HuH-7.5 (cell line): Measurements from ENCODE around the gene SLC52A1.
"Not testable (repeated sequence)": the region's sequence is repeated elsewhere in the genome, so short reads cannot be mapped to it uniquely, and the experiment has no call there.

Source experiments
- DNase-seq: peaks from one replicate; pipeline ENCODE4 v3.0.0; 2011; ENCODE audit warnings: low spot score

SLC52A1 gene

DNA sequence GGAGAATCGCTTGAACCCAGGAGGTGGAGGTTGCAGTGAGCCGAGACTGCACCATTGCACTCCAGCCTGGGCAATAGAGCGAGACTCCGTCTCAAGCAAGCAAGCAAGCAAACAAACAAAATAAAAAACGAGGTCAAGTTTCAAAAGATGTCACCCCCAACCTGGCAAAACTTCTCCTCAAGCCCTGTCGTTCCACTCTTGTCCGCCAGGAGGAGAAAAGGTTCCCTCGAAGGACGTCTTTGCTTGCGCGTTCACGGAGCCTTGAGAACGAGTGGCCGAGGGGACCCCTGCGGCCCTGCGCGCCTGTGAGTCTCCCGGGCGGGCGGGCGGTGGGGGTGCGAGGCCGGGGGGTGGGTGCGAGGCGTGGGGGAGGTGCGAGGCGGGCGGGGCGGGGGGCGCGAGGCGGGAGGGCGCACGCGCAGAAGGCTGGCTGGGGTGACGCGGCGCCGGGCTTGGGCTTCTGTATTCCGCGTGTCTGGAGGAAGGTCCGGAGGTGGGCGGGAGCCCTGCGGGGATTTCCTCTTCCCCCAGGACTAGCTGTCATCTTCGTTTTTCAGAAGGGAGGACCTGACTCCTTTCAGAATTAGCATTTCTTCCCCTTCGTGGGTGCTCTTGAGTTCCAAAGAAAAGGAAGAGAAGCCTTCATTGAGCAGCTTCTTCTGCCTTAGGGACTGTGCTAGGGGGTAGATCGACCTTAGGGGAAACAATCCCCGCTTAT lies 3.7 kb downstream of the SLC52A1 start:
- peak; percentile 78 for DNase-seq

- DNase-seq = not testable (repeated sequence)
These were observed 5.1 kb downstream of the SLC52A1 start for GRCh38 chr17:5030168-5030567.

GRCh38 chr17:5027916-5028315 lies 7.3 kb downstream of the SLC52A1 start:
- no peak for DNase-seq

DNA sequence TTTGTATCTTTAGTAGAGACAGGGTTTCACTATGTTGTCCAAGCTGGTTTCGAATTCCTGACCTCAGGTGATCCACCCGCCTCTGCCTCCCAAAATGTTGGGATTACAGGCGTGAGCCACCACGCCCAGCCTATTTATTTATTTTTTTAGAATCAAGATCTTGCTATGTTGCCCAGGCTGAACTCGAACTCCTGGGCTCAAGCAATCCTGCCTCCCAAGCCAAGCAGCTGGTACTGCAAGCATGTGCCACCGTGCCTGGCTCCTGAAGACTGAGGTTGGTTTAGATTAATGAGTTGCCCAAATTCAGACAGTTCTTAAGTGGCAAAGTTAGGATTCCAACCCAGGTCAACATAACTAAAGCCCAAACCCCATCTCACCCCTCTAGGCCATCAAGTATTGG lies 7.9 kb downstream of the SLC52A1 start:
- DNase-seq = no peak

DNA sequence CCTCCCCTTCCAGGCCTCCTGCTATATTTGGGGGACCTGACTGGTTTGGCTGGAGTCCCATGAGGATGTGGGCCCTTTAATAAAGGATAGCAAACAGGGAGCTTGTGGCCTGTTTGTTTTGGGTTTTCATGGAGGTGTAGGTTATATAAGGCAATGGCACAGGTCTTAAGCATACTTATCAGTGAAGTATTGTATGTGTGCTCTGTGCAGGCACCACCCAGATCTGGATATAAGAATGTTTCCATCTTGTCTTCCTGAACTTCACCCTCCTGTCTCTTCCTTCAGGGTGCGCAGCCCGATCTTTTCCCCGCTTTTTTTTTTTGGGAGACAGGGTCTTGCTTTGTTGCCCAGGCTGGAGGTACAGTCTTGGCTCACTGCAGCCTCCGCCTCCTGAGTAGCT lies 10.6 kb downstream of the SLC52A1 start:
- DNase-seq = no peak

GRCh38 chr17:5023588-5024147 lies 11.6 kb downstream of the SLC52A1 start:
- no peak for DNase-seq

DNA sequence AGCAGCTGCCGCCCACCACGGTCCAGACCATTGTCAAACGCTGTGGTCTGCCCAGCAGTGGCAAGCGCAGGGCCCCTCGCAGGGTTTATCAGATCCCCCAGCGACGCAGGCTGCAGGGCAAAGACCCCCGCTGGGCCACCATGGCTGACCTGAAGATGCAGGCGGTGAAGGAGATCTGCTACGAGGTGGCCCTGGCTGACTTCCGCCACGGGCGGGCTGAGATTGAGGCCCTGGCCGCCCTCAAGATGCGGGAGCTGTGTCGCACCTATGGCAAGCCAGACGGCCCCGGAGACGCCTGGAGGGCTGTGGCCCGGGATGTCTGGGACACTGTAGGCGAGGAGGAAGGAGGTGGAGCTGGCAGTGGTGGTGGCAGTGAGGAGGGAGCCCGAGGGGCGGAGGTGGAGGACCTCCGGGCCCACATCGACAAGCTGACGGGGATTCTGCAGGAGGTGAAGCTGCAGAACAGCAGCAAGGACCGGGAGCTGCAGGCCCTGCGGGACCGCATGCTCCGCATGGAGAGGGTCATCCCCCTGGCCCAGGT lies 13.0 kb downstream of the SLC52A1 start:
- DNase-seq = no peak

- DNase-seq = no peak
These were observed 14.7 kb downstream of the SLC52A1 start for GRCh38 chr17:5020502-5021023.

GRCh38 chr17:5019475-5019956 lies 15.7 kb downstream of the SLC52A1 start:
- DNase-seq = no peak

DNA sequence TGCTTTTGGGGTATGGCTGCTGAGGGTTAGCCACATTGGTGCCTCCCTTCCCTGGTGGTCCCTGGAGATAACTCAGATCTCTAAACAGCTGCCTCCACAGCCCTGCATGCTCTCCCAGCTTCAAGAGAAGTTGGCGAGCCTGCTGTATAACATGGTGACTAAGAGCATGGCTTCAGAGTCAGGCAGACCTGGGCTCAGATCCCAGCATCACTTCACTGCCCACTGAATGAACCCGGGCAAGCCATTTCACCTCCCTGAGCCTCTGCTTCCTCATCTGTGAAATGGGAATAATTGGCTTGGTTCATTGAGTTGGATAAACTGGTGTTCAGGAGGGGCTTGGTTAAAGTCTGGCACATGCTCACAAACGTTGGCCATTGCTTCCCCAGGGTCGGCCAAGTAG lies 20.9 kb downstream of the SLC52A1 start:
- DNase-seq = no peak

DNA sequence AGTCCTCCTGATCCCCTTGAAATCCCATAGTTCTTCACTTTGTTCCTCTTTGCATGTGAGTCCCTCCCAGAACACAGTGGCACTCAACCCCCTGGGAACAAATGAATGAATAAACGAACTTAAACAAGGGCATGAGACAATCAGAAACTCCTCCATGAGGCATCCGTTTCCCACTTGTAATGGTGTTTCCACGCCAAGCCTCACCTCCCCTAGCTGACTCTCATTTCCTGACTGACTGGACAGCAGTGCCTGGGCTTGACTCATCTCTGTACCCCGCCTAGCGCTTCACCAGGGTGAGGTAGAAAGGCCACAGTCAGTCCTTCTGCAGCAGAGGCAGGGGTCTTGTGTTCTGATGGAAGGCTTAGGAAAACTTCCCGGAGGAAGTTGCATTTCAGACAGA lies 23.3 kb downstream of the SLC52A1 start:
- DNase-seq = no peak

- DNase-seq = no peak
These were observed 31.9 kb downstream of the SLC52A1 start for GRCh38 chr17:5003214-5003867.

DNA sequence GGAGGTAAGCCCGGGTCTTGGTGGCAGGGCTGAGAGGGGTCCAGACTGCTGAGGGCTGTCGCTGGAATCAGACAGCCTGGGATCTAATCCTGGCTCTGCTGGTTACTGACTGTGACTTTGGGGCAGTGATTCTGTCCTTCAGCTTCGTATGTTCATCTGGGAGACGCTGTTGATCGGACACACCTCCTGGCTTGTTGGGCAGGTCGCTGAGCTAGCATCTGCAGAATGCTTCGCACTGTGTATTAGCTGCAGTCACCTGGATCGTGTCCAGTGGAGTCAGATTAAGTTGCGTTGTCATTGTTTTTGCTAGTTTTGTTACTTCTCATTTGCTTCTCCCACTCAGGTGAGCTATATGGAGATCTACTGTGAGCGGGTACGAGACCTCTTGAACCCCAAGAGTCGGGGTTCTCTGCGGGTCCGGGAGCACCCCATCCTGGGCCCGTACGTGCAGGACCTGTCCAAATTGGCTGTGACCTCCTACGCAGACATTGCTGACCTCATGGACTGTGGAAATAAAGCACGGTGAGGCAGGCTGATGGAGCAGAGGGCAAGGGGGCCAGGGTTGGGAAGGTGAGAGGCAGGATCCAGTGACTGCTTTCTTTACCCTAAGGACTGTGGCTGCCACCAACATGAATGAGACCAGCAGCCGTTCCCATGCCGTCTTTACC lies 33.0 kb downstream of the SLC52A1 start:
- DNase-seq = no peak

GRCh38 chr17:5000237-5000639 lies 35.0 kb downstream of the SLC52A1 start:
- no peak for DNase-seq

- DNase-seq = no peak
These were observed 35.7 kb downstream of the SLC52A1 start for GRCh38 chr17:4999430-5000093.

GRCh38 chr17:4998732-4999429 lies 36.3 kb downstream of the SLC52A1 start:
- DNase-seq = peak; percentile 82

DNA sequence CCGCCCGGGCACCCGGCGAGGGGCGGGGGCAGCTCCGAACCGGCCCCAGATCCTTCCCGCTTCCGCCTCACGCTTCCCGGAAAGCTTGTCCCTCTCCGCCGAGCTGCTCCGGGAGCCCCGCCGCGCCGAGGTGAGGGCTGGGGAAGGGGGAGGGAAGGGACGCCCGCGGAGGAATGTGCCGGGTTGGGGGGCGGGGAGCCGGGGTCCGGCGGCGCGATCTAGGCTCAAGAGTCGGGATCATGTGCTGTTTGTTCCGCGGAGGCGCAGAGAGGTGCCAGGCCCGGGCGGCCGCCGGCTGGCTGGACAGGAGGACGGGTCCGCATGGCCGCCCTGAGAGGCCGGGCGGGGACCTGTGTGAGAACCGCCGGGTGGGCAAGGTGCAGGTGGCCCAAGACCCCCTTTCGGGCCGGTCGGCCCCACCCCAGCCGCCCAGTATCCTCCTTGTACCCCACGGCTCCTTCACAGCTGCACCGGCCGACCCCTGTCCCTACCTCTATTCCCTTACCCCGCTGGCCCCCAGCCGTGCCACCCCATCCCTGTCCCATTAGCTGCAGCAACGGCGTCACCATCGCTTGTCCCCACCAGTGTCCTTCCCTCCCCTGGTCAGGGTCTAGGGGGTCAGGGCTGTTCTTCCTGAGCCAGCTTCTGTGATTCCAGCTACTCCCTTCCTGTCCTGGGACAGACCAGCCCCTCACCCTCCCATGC lies 37.0 kb downstream of the SLC52A1 start:
- DNase-seq = no peak

DNA sequence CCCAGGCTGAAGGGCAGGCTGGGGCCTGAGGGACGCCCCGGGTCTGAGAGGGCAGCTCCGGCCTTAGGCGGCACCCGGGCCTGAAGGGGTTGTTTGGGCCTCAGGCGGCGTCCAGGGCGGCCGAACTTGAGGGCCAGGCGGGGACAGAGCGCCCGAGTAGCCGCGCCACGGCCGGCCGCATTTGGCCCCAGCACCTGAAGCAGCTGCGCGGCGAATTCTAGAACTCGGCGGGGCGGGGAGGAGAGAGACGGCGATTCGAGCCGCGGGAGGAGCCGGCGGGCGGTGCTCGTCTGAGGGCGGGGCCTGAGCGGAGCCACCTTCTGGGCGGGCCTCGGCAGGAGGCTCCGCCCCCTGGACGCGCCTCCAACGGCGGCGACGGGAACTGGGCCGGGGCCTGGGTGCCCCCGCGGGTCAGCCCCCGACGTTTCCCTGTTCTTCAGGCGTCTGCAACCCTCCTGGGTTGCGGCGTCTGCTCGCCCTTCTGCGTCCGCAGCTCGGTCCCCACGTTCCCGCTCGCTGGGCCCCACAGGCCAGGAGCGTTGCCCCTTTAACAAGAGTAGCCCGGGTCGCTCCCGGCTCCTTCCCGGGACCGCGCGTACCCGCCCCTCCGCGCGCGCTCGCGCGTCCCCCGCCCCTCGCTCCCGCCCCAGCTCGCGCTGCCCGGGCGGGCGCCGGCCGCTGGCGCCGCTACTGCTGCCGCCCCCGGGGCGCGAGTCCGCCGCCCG lies 37.8 kb downstream of the SLC52A1 start, which contains the start of the genes INCA1 and KIF1C:
TSS of gene INCA1 (minus strand) at position 221 of the 725 bp plus-strand sequence. CDS start 3,085 bp downstream, outside the sequence.
TSS of gene KIF1C (plus strand) at position 649 of the 725 bp plus-strand sequence. CDS start 2,297 bp downstream, outside the sequence.
- peak; percentile 95 for DNase-seq

DNA sequence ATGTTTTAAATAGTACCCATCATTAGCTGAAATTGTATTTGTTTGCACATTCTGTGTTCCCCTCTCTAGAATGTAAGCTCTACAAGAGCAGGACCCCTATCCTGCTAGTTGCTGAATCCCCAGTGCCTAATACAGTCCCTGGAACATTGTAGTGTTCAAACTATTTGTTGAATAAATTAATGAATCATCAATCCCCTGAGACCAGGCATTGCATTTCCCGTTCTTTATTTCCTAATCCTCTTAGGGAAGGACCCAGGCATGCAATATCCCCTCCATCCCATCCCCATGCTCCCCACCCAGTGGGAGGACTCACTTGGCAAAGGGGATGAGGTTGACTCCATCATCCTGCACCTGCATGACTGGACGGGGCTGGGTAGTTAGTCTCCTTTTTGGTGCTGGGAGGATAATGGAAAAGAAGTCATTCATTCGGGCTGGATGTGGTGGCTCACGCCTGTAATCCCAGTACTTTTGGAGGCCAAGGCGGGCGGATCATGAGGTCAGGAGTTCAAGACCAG lies 41.1 kb downstream of the SLC52A1 start:
- no peak for DNase-seq
